HEK293 (cell line): ENCODE data around the gene COL9A1.

Experiments used
- CTCF ChIP-seq: fragments of 450-650 bp; formaldehyde crosslinking; IDR thresholded peaks from 2 replicates; pipeline ENCODE4 v1.5.1; 2016; ENCODE audit warnings: missing biosample characterization, missing genetic modification characterization
- MZF1 ChIP-seq: fragments of 450-650 bp; formaldehyde crosslinking; IDR thresholded peaks from 2 replicates; pipeline ENCODE4 v1.5.1; 2017; ENCODE audit warnings: missing biosample characterization, missing genetic modification characterization, borderline replicate concordance
- REST ChIP-seq: fragments of 450-650 bp; formaldehyde crosslinking; IDR thresholded peaks from 2 replicates; pipeline ENCODE4 v1.5.1; 2016; ENCODE audit warnings: missing biosample characterization, missing genetic modification characterization
- YY1 ChIP-seq: fragments of 450-650 bp; formaldehyde crosslinking; IDR thresholded peaks from 2 replicates; pipeline ENCODE4 v1.5.1; 2018; ENCODE audit warnings: missing biosample characterization, missing genetic modification characterization
- ZBTB49 ChIP-seq: fragments of 450-650 bp; formaldehyde crosslinking; IDR thresholded peaks from 2 replicates; pipeline ENCODE4 v1.5.1; 2016; ENCODE audit warnings: missing biosample characterization, missing genetic modification characterization, low read depth
- ZFP37 ChIP-seq: fragments of 450-650 bp; formaldehyde crosslinking; IDR thresholded peaks from 2 replicates; pipeline ENCODE4 v1.5.1; 2016; ENCODE audit warnings: missing biosample characterization, missing genetic modification characterization
- ZNF10 ChIP-seq: fragments of 450-650 bp; formaldehyde crosslinking; IDR thresholded peaks from 2 replicates; pipeline ENCODE4 v1.5.1; 2017; ENCODE audit warnings: missing biosample characterization, missing genetic modification characterization
- ZNF174 ChIP-seq: fragments of 450-650 bp; formaldehyde crosslinking; IDR thresholded peaks from 2 replicates; pipeline ENCODE4 v1.5.0; 2017; ENCODE audit warnings: missing biosample characterization, mild to moderate bottlenecking, missing genetic modification characterization
- ZNF513 ChIP-seq: fragments of 450-650 bp; IDR thresholded peaks from 2 replicates; pipeline ENCODE4 v1.5.1; 2018; ENCODE audit warnings: missing biosample characterization, missing genetic modification characterization
- ZNF549 ChIP-seq: fragments of 450-650 bp; IDR thresholded peaks from 2 replicates; pipeline ENCODE4 v1.5.1; 2018; ENCODE audit warnings: missing biosample characterization, missing genetic modification characterization, mild to moderate bottlenecking, inconsistent platforms, moderate library complexity
- ZNF704 ChIP-seq: fragments of 450-650 bp; formaldehyde crosslinking; IDR thresholded peaks from 2 replicates; pipeline ENCODE4 v1.5.1; 2016; ENCODE audit warnings: missing biosample characterization, missing genetic modification characterization

GRCh38 chr6:70172252-70172651 lies 130.6 kb downstream of the COL9A1 start:
- TF ChIP-seq CTCF (tag by site-specific recombination) (no peak), ZNF10 (tag by site-specific recombination) (no peak), ZNF704 (no peak), ZNF549 (tag by site-specific recombination) (no peak), YY1 (tag by site-specific recombination) (no peak), ZBTB49 (no peak), REST (tag by site-specific recombination) (no peak), MZF1 (tag by site-specific recombination) (no peak), ZFP37 (no peak), ZNF174 (tag by site-specific recombination) (no peak), ZNF513 (tag by site-specific recombination) (no peak)
